HG03342 (cell line): ENCODE results near the gene SYNE1.

ENCODE experiments used
- ATAC-seq: cut with Tn5 transposase; IDR thresholded peaks from one replicate; pipeline ENCODE4 v1.9.1; 2021; ENCODE audit warnings: mild to moderate bottlenecking, moderate library complexity; ENCODE audit not compliant: unreplicated experiment

SYNE1 gene

DNA sequence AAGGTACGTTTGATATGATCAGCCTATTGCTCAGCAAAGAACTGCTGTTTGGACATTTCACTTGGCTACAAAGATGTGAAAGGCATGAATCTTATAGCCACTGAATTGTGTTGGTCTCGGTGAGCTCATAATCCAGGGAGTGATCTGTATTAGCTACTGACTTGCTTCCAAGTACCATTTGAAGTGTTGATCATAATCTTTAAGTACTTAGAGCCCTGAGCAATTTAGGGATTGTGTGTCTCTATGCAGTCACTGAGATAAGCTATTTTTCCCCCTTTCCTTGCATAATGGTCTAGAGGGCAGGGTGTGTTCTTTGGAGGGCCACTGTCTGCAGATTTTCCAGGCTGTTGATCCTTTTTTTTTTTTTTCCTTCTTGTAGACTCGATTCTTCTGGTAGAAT, 436.0 kb downstream of the SYNE1 start:
- ATAC-seq = no peak

DNA sequence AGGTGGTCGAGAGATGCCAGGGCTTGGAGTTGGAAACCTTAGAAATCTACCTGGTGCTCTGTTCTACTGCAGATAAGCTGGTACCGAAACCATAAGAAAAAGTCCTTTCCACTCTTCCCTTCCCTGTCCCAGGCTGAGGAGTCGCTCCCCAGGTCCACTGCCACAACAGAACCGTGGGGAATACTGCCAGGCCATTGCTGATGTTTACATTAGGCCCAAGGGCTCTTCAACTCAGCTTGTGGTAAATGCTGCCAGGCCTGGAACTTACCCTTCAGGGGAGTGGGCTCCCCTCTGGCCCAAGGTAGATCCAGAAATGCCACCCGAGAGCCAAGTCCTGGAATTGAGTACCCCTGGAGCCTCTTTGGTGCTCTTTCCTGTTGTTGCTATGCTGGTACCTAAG, 441.3 kb downstream of the SYNE1 start:
- ATAC-seq = no peak

DNA sequence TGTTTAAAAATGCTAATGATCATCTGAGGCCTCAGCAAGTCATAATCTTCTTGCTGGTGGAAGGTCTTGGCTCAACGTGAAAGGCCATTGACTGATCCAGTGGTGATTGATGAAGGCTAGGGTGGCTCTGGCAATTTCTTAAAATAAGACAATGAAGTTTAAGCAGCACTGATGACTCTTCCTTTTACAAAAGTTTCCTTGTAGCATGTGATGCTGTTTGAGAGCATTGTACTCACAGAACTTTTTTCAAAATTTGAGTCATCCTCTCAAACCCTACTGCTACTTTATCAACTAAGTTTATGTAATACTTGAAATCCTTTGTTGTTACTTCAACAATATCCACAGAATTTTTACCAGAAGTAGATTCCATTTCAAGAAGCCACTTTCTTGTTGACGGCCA, 447.4 kb downstream of the SYNE1 start:
- ATAC-seq = no peak

DNA sequence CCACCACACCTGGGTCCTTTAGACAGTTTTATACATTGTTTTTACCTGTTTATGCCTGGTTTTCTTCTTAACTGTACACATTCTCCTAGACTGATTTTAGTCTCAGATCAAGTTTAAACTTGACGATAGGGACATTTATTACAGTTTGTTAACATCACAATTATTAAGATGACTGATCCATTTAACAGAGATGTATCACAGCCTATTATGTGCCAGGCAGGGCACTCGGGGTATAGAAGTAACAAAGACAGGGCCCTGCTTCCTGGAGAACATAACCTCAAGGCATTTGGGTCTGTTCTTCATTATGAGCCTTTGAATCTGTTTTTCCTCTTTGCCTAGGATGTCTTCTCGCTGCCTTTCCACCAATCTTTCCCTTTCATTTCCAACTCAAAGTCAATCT, 449.2 kb downstream of the SYNE1 start:
- ATAC-seq = no peak

DNA sequence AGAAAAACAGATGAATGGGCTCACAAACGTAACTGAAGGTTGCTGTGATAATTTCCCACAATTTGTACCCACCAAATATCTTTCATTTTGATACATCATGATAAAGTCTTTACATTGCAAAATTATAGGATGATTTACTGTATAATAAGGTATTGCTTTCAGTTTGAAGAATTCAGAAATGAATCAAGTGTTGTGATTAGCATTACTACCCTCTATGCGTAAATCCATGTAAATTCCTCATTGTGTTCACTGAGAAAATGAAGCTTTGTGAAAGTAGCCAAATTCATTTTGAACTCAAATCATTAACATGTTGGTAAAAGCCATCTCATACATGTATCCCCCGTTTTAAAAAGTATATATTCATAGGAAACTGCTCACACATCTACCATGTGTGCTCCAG, 450.3 kb downstream of the SYNE1 start:
- ATAC-seq = no peak

DNA sequence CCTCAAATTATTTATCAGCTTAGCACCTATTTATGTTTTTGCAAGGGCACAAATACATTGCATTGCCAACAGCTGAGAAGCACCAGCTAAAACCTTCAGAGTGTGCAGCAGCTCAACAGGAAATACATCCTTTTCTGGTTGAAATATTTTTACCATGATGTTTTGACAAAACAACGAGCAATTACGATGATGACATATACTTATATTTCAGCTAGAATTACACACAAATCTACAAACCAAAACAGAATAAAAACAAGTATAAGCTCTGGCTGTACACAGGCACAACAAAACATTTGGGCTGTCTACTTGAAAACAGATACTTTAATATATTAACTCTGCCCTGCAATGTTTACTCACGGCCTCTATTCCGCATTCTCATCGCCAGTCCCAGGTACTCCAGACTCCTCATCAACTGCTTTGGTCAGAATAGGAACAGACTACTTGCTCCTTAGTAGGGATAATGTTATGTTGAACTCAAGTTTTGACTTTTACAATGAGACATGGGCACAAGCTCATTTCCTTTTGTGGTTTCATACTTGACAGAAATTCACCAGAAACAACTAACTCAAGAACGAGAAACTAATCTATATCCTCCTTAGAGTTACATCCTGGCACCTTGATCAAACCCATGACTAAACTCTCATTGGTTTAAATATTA, 452.1 kb downstream of the SYNE1 start:
- ATAC-seq = peak; percentile 63

DNA sequence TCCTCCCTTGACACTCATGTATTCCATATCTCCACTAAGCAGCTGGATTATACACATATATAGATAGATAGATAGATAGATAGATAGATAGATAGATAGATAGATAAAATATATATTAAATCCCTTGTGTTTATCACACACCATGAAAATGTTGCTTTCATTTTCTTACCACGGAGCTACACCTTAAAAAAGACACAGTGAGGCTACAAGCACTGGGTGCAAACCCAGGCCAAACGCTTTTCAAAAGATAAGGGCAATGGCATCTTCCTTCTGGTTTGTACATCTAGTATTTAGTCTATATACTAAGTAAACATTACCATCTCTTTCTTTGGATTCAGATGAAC, 452.6 kb downstream of the SYNE1 start:
- ATAC-seq = peak; percentile 37

DNA sequence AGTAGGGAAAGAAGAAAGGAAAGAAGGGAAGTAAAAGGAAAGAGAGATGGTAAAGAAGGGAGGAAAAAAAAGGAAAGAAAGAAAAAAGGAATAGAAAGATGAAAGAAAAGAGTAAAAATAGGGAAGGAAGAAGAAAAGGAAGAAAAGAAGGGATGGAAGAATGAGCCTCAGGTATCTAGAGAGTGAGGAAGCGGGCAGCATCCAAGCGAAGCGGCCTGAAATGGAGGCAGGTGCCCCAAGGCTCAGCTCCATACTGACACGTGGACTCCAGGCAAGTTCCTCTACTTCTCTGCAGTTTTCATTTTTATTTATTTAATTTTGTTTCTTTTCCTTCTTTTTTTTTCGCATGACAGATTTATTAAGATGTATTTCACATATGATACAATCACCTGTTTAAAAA, 456.6 kb downstream of the SYNE1 start:
- ATAC-seq = no peak

DNA sequence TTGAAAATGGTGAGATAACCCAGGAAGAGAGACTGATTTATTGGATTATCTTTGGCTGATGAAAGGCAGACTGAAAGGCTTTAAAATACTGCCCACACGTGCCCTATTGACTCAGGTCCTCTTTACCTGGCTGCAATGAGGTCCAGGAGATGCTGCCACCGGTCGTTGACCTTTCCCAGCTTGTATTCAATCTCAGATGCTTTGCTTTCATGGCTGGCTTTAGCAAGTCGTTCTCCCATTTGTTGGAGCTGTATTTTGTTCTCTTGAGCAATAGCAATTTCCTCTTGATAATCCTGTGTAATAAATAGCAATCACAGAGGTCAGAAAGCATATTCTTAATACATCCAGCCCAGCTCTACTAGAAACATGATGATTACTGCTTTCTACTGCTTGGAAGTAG, 460.9 kb downstream of the SYNE1 start:
- no peak for ATAC-seq

DNA sequence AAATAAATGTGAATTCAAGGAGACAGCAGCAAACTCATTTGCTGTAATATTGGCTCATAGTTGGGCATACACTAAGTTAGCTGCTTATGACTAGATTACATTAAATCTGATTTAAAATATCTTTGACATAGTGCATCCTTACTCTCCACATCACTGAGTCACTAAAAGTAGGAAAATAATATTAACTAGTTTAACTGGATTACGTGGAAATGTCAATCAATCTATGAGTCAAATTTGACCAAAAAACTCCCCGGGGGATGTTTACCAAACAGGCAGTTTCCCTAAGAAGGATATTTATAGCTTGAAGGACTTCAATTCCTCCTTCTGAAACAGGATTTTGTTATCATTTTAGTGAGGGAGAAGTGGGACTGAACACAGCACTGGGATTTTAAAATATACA, 463.2 kb downstream of the SYNE1 start:
- no peak for ATAC-seq

DNA sequence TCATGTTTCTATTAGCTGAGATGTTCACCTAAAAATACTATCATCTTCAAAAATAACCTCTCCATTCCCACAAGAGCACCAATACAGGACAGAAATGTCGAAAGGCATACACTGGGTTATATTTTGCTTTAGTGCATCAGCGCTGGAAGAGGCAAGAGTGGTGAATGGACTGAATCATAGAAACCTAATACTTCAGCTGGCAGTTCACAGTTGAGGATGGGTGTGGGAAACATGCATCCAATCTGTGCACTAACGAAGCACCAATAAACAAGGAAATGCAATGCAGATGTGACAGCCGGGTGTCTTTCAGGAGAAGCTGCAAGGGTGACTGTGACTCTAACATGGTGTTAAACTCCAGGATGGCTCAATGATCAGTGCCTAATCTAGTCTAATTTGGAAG, 463.8 kb downstream of the SYNE1 start:
- ATAC-seq = no peak

DNA sequence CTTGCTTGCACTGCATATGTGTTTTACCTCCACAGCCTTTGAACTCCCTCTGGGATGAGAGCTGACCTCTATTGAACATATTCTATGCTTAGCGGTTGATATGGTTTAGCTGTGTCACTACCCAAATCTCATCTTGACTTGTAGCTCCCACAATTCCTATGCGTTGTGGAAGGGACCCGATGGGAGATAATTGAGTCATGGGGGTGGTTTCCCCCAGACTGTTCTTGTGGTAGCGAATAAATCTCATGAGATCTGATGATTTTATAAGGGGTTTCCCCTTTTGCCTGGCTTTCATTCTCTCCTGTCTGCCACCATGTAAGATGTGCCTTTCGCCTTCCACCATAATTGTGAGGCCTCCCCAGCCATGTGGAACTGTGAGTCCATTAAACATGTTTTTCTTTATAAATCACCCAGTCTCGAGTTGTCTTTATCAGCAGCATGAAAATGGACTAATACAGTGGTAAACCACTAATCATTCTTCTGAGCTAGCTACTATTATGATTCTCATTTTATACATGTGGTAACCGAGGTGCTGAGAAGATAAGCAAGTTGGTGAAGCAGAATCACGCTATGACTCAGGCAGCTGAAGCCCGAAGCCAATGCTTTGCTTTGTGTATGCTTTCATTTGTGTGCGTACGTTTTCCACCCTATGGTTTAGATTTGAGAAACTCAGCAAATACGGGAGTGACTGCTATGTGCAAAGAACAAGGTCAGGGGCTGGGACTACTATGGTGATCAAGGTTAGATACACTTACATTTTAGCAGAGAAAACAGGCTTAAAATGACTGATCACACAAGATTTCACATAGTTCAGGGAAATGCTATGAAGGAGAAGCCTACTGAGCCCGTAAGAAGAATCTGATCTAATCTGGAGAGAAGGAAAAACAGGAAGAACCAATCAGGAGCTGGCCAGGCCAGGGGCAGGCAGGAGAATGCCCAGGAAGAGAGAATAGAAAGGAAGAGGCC, 466.2 kb downstream of the SYNE1 start:
- peak; percentile 95 for ATAC-seq

DNA sequence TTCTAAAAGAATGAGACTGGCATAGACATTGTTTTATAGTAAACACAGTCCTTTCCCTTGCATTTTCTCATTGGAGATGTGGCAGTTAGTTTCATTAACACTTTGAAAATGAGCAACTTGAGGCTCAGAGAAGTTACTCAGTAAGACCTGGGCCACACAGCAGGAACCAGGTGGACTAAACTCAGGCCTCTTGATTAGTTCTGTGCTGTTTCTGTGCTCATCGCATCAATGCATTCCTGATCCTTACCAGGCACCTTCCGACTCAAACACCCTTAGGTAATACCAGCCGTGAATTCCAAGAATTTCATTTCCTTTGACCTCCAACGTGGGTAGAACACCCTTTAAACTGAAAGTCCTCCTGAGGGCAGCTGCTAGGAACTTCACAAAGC, 466.9 kb downstream of the SYNE1 start:
- ATAC-seq = no peak

DNA sequence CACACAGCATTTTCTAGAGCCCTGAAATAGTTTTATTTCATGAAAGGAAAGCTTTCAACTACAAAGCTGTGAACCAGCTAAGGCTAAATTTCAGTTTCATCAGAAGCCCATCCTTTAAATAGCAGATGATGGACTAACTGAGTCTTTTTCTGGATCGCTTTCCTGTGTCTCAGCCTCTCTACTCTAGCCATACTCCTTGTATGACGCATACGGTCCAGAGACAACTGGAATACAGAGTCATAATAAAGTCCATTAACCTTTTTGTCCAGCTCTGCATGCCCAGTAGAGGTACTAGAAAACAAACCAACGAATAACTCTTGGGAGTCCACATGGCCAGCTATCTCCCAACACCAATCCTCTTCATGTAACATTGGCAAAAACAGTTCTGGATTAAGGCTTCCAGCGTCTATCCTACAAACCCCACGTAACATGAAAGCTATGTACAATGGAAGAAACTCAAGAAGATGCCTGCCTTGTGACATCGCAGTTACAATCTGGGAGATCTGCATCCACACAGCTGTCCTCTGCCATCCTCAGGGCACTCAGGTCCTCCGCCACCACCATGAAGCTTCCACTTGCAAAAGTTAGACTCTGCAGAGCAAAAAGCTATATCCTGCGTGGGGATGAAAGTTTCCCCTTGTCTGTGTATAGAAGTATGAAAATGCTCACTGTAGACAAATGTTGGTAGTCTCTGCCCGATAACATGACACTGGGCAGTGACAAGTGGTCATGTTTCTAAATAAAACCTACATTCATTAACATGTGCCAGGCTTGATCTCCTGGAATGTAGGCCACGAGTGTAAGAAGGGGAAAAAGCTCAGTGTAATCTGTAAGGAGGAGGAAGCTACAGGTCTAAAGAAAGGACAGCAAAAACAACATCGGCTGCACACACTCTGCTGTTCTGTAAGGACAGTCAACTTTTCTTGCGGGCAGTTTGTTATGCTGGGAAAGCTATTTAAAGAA, 469.2 kb downstream of the SYNE1 start:
- ATAC-seq = no peak

DNA sequence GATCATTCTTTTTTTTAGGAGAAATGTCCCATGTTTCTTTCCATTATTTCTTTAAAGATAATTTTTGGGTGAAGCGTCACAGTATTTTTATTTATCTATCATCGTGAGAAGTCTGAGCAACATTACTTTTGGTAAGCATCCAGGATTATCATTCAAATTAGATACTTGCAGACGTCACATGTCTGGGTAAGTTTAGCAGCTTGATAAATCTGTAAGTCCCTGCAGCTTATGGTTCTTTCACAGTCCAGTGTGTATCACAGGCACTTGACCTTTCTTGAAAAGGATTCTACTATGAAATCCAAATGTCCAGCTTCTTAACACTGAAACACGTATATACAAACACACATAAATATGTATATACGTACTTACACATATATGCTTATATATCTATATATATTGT, 470.3 kb downstream of the SYNE1 start:
- ATAC-seq = no peak

DNA sequence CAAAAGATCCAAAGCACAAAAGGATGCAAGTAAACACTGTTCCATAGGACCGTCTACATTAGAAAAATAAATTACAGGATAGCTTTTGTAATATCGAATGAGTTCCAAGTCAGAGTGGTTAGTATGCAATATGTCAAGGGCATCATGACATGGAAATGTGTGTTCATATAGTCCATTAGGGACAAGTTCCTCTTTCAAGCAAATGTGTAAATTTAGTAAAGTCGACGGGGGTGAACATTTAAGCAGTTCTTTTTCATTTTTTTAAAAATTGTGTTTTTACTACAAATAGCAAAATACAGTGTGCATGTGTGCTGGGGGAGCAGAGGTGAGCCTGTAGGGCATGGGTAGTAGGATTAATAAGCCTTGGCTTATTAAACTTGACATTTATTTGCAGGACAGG, 470.7 kb downstream of the SYNE1 start:
- ATAC-seq = no peak

DNA sequence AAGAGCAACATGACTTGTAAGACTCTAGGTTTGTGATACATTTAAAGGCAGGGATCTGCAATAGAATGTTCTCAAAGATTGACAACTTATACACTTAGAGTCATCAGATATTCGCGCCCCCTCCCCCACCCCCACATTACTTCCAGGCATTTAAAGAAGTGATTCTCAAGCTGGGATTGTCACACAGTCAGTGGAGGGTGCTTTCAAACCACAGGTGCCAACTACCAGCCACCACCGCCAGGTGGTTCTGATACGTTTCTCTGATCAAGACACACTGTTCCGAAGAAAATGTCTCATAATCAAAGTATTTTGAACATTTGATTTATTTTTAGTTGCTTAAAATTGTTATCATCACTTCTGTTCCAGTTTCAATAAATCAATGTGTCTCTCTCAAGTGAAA, 472.2 kb downstream of the SYNE1 start:
- no peak for ATAC-seq

DNA sequence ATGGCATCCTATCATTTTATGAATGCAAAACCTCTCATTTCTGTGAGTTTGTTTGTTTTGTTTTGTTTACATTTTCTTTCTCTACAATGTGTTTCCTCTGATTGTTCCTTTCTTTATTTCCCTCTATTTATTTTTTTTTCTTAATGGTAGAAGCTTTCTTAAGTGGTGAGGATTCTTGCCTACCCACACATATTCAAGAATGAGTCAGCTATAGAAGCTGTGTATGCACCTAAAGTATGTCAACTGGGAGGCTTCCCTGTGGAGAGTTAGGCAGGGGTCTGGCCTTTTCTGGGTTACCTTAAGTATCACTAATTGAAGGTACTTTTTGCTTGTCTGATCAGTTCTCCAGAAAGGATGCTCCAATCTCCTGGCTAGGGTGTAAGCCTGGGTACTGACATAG, 475.7 kb downstream of the SYNE1 start:
- ATAC-seq = no peak

DNA sequence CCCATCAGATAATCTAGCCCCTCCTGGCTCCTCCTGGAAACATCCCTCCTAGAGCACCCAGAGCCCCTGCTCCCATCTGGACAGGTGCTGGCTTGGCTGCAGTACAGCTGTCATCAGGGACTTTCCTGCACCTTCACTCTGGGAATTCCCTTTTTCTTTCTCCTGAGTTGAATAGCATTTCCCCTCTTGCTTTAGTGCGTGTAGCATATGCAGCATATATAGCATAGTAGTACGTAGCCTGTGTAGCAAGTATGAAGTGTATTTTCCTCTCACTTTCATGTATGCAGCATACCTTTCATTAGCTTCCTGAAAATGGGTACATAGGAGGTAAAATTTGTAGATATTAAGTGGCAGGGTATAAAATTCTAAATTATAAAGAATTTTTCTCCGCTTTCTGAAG, 476.8 kb downstream of the SYNE1 start:
- ATAC-seq = peak; percentile 95

DNA sequence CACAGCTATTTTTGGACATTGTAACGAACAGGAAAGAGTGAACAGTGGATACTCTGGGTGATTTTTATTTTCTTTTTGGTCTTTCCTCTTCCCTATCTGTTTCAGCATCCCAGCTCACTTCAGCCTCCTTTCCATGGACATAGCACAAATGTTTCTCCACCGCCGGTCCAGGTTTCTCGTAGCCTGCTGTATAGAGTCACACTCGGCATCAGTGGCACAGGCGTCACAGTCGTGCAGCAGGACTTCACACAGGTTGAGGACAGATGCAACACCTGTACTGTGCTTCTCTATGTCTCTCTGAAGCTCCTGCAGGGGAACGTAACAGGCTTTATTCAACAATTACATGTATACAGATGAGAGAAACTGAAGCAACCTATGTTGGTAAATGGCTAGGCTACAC, 481.4 kb downstream of the SYNE1 start:
- no peak for ATAC-seq

DNA sequence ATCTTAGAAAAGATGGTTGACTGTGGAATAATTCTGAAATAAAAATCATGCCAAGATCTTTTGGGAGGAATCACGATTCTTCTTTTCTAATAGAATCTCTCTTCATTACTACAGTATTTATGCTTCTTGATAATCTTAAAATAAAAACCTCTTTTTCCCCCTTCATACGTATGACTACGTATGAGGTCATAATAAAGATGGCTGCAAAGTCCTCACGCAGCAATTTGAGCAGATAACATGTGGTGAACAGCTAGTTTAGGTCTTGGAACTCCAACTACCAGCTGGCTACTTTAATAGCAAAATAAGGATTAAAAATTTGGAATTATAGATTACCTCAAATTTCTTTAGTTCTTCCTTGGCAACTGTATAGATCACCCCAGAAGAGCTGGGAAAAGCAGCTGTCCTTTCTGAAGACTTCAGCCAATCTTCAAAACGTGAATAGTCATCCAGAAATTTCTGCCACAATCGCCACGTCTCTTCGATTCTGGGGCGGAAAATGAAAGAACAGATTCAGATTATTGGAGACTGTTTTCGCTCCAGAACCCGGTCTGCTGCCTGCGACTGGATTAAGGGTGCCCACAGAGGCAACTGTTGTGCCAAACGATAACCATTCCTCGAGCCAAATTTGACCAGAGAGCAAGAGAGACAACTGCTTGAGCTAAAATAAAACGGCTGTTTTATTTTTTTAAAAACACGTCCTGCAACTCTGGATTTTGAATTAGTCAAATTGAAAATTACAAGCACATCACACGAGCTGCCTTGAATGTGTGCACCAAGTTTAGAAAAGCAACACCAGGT, 482.4 kb downstream of the SYNE1 start:
- ATAC-seq = no peak
